Lower leg skin (tissue), 3 donors: ENCODE data around the gene MYH16.

Experiments used
- POLR2A ChIP-seq, 2 donors: fragments of 450-650 bp; IDR thresholded peaks; one replicate each; pipeline ENCODE4 v1.6.1; 2016 to 2017; ENCODE audit warnings: antibody characterized with exemption in 2 of 2, mild to moderate bottlenecking in 1 of 2, moderate library complexity in 1 of 2
- TF ChIP-seq, protein P1 (sequence below), 3 donors: fragments of 450-650 bp; IDR thresholded peaks; one replicate each; pipeline ENCODE4 v1.5.1; 2016; ENCODE audit warnings: antibody characterized with exemption in 3 of 3, mild to moderate bottlenecking in 3 of 3, moderate library complexity in 2 of 3

DNA sequence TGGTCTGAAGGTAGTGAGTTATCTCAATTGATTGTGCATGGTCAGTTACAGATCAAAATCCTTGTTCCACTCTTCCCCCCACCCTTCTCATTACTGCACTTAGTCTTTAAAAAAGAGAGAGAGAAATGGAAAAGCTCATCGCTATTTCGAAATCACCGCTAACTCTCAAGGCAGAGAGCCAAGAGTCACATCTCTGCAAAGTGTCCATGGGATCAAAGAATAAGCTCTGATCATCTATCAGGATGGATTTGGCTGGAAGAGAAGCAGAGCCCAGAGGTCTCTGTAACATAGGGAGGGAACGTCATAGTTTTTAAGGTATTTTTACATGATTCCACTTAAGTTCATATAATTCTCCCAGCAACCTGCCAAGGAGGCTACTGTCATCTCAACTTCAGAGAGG, 30.0 kb upstream of the MYH16 start:
- TF ChIP-seq, protein P1, sequence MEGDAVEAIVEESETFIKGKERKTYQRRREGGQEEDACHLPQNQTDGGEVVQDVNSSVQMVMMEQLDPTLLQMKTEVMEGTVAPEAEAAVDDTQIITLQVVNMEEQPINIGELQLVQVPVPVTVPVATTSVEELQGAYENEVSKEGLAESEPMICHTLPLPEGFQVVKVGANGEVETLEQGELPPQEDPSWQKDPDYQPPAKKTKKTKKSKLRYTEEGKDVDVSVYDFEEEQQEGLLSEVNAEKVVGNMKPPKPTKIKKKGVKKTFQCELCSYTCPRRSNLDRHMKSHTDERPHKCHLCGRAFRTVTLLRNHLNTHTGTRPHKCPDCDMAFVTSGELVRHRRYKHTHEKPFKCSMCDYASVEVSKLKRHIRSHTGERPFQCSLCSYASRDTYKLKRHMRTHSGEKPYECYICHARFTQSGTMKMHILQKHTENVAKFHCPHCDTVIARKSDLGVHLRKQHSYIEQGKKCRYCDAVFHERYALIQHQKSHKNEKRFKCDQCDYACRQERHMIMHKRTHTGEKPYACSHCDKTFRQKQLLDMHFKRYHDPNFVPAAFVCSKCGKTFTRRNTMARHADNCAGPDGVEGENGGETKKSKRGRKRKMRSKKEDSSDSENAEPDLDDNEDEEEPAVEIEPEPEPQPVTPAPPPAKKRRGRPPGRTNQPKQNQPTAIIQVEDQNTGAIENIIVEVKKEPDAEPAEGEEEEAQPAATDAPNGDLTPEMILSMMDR (IDR thresholded peaks at IDR 0.05): no peak
- TF ChIP-seq POLR2A (IDR thresholded peaks at IDR 0.05): no peak
